Middle frontal gyrus (tissue), 1 donor: ENCODE data around the gene ETV6.
"Not testable (repeated sequence)": the region's sequence is repeated elsewhere in the genome, so short reads cannot be mapped to it uniquely, and the experiment has no call there.

ENCODE experiments used
- DNase-seq: peaks from one replicate; pipeline ENCODE4 v3.0.0-alpha.2; 2015; ENCODE audit warnings: low spot score; ENCODE audit errors: extremely low spot score

Gene ETV6

GRCh38 chr12:11906286-11906935, 256.9 kb downstream of the ETV6 start:
- no peak for DNase-seq

DNA sequence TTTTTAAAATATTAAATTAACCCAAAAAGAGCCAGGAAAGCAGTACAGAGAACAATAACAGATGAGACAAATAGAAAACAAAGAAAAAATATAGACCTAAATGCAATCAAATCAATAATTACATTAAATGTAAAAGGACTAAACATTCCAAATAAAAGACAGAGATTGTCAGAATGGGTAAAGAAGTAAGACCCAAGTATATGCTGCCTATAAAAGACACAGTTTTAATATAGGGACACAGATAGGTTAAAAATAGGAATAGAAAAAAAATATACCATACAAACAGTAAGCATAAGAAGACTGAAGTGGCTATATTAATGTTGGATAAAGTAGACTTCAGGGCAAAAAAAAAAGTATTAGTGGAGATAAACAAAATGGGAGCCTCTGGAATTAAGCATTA, 258.2 kb downstream of the ETV6 start:
- no peak for DNase-seq

GRCh38 chr12:11909406-11909805, 259.9 kb downstream of the ETV6 start:
- DNase-seq, result not testable (repeated sequence)

DNA sequence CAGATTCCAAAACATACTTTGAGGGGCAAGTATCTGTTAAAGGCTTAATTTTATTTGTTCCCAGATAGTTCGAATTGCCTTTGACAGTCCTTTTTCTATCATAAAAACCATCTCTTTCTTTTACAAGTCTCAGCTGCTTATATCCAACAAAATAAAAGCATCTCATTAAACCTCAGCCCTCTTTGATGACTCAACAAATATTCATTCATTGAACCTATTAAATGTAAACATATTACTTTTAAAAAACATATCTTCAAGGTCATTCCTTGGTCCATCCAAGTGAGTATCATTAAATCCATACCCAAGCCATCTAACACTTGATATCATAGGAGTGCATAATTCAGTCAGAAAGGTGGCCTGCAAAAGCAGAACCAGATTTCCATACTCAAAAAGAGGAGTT, 266.6 kb downstream of the ETV6 start:
- no peak for DNase-seq

GRCh38 chr12:11916771-11917170, 267.3 kb downstream of the ETV6 start:
- DNase-seq, result no peak

DNA sequence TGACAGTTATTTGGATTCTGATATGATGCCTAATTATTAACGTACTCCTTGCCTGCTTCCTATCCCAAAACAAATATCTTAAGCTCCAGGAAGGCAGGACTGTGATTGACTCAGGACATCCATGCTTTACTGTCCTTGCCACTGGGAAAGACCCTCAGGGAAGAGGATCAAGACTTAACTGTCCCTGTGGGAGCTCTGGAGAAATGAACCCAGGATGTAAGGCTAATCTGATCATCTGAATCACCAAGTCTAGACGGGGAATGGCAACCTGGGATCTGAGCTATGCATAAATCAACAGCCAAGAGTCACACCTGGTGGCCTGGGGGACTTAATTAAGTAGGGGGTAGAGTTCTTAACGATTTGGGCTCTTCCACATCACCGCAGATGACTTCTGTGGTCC, 268.0 kb downstream of the ETV6 start:
- DNase-seq, result no peak

GRCh38 chr12:11920231-11920630, 270.8 kb downstream of the ETV6 start:
- no peak for DNase-seq

- no peak for DNase-seq
These were observed 272.9 kb downstream of the ETV6 start for GRCh38 chr12:11922361-11922760.

DNA sequence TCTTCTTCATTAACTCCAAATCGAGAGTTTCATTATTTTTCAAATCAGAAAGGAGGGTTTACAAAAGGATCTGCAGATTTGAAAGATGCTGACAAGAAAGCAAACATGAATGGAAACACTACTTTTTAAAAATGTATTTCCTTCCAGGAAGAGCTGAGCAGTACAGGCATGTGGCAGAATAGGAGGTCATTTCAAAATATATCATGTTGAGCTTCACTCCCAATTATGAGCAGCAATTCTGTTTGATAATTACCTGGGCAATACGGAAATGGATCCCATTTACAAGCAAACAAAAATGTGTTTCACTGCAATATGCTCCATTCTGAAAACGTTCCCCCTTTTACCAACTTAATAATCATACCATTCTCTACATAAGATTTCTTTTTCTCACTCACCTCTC, 273.6 kb downstream of the ETV6 start:
- no peak for DNase-seq

GRCh38 chr12:11927286-11927935, 277.9 kb downstream of the ETV6 start:
- no peak for DNase-seq

DNA sequence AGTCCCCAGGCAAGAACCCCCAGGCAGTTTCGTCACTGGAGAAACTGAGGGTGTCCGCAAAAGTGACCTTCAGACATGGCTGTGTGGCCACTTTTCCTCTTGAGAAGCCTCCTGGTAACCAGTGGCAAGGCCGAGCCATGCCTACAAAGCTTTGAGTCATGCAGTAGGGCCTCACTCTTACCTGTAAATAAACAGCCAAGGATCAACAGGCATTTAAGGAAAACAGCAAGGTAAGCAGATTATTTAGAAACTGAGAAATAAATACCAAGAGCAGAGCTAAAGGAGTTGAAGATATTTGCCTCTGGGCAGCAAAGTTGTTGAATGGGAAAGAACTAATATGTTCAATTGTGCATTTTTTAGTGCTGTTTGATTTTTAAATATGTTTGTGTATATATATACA, 280.2 kb downstream of the ETV6 start:
- DNase-seq, result no peak

- no peak for DNase-seq
These were observed 289.7 kb downstream of the ETV6 start for GRCh38 chr12:11939223-11939622.

DNA sequence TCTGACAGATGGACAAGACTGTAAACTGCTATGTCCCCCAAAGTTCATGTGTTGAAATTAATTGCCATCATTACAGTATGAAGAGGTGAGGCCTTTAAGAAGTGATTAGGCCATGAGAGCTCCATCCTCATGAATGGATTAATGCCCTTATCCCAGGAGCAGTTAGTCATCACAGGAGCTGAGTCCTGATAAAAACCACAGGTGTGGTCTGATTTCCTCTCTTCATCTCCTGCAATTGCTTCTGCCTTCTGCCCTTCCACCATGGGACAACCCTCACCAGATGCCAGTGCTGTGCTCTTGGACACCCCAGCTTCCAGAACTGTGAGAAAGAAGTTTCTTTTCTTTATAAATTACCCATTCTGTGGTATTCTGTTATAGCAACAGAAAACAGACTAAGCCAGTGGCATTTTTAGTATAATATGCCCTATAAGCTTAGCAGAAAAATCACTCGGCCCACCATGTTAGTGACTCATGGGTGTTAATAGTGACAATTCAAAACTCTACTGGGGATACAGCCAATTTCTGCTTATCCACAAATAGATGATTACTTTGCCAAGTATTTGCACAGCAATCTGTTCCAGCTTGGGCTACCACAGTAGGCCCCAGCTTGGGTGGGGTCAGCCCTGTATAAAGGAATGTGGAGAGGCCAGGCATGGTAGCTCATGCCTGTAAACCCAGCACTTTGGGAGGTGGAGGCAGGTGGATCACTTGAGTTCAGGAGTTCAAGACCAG, 292.3 kb downstream of the ETV6 start:
- DNase-seq, result peak; percentile 56

- no peak for DNase-seq
These were observed 294.6 kb downstream of the ETV6 start for GRCh38 chr12:11943919-11944700.
